A673 (cell line): ENCODE data around the gene CFAP210.
"Not testable (repeated sequence)": the region's sequence is repeated elsewhere in the genome, so short reads cannot be mapped to it uniquely, and the experiment has no call there.

Experiments used
- CTCF ChIP-seq: fragments of 300-800, 200-600 bp; sonication (generic); conservative IDR thresholded peaks from 2 replicates; pipeline ENCODE4 v1.5.1; 2017; ENCODE audit warnings: low read depth, mild to moderate bottlenecking, antibody characterized with exemption, low read length, moderate library complexity, mixed read lengths
- EZH2 ChIP-seq: fragments of 200-600 bp; sonication (generic); IDR thresholded peaks from 2 replicates; pipeline ENCODE4 v1.6.1; 2017; ENCODE audit warnings: borderline replicate concordance, low read depth, mild to moderate bottlenecking, mixed read lengths, antibody characterized with exemption, low read length; ENCODE audit not compliant: poor library complexity, severe bottlenecking

GRCh38 chr2:169615982-169616381, 78.2 kb downstream of the CFAP210 start:
- not testable (repeated sequence) for TF ChIP-seq CTCF, EZH2
